ENCODE results near the gene COL17A1. TPM values are rescaled to one million over a fixed set of nuclear protein-coding genes. Genes with fewer than 3 reads are reported as not detected.

Gene COL17A1
- total RNA-seq, 1 experiment from 2014 or later: 41.3 TPM

DNA sequence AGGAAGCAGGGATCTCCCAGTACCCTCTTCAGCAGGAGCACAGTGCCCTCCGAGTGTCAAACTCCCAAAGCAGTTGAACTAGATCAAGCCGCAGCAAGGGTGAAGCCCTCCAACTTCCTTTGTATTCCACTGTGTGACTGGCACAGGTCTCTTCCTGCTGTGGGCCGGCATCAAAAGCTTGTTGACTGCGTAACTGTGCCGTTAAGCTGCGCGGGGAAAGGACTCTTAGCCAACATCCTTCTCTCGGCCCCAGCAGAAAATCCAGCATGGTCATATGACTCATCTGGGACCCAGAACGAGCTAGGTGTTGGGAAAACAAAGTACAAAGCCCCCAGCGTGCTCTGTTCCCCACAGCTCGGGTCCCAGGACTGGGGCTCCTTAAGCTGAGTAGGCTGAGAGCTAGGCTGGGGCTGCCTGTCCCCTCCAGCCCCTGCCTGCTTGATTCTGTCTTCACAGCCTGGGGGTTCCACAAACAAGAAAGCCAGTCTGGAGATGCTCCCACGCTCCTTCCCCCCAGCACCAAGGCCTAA, 52.2 kb downstream of the COL17A1 start:
- no peaks in the 10 kb centered on the region for H3K9me3 ChIP-seq (ENCODE audit: insufficient read depth, low read depth)
- H4K20me1 ChIP-seq (ENCODE audit: insufficient read depth): no peaks in the 10 kb centered on the region
- no peak for TF ChIP-seq EZH2 (IDR thresholded peaks at IDR 0.05; ENCODE audit: low read depth)
- TF ChIP-seq, protein P1, sequence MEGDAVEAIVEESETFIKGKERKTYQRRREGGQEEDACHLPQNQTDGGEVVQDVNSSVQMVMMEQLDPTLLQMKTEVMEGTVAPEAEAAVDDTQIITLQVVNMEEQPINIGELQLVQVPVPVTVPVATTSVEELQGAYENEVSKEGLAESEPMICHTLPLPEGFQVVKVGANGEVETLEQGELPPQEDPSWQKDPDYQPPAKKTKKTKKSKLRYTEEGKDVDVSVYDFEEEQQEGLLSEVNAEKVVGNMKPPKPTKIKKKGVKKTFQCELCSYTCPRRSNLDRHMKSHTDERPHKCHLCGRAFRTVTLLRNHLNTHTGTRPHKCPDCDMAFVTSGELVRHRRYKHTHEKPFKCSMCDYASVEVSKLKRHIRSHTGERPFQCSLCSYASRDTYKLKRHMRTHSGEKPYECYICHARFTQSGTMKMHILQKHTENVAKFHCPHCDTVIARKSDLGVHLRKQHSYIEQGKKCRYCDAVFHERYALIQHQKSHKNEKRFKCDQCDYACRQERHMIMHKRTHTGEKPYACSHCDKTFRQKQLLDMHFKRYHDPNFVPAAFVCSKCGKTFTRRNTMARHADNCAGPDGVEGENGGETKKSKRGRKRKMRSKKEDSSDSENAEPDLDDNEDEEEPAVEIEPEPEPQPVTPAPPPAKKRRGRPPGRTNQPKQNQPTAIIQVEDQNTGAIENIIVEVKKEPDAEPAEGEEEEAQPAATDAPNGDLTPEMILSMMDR (conservative IDR thresholded peaks at IDR 0.05): no peak
- H3K4me2 ChIP-seq: no peak overlapping the region
- POLR2A ChIA-PET (ENCODE audit: unreplicated experiment): no interaction called here
- no peak overlapping the region for H2AFZ ChIP-seq
- no peak overlapping the region for H3K27ac ChIP-seq
- 0 out of 2 replicates have a peak, but pooled peaks cover 4% of the 10 kb centered on the region for H3K36me3 ChIP-seq (ENCODE audit: low read depth)
- H3K27me3 ChIP-seq (ENCODE audit: insufficient read depth, low read depth): no peaks in the 10 kb centered on the region
- intact Hi-C loops (cut with micrococcal nuclease; ENCODE audit: unreplicated experiment): no loop called here
- H3F3A ChIP-seq (ENCODE audit: insufficient read depth, low read depth): no peaks in the 10 kb centered on the region
- H3K9me2 ChIP-seq (ENCODE audit: insufficient read depth): no peaks in the 10 kb centered on the region
- no peaks in the 10 kb centered on the region for H3K4me1 ChIP-seq (replicated peaks; ENCODE audit: insufficient read depth)
- BruUV-seq (replicated peaks): no TSS peak
- no peaks in the 10 kb centered on the region for H3K79me2 ChIP-seq (ENCODE audit: low read depth)
- DNase-seq: no peak
- H3K4me3 ChIP-seq: no peak overlapping the region
- CTCF ChIA-PET: no interaction called here

DNA sequence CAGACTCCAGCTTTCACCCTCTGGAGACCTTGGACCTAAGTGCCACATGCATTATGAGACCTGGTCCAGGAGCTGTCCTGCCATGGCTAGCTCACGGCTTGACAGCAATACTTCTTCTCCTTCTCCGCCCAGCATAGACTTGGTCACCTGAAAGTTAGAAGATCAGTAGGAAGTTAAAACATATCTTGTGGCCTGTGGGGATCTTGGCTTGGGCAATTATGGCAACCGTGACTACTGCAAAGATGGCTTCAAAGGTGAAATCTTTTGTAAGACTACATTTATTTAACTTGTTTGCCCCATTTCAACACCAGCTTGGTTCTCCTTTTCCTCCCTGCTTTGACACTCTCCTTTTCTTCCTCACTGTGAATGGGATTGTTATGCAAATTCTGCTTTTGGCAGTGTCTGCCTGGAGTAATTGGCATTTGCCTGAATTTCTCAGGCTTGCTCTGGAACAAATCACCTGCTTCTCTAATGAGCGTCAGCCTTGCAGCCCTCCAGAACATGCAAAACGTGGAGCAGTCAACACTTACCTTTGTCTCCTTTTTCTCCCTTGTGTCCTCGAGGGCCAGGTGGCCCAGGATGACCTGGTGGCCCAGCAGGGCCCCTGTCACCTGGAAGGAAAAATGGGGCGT, 53.4 kb downstream of the COL17A1 start:
- Histone ChIP-seq H3K9me3 (ENCODE audit: insufficient read depth, low read depth) (no peaks in the 10 kb centered on the region), H3F3A (ENCODE audit: insufficient read depth, low read depth) (no peaks in the 10 kb centered on the region), H3K9me2 (ENCODE audit: insufficient read depth) (no peaks in the 10 kb centered on the region), H3K4me2 (no peak overlapping the region), H4K20me1 (ENCODE audit: insufficient read depth) (no peaks in the 10 kb centered on the region), H3K36me3 (ENCODE audit: low read depth) (0 out of 2 replicates have a peak, but pooled peaks cover 4% of the 10 kb centered on the region), H3K79me2 (ENCODE audit: low read depth) (no peaks in the 10 kb centered on the region), H2AFZ (no peak overlapping the region), H3K4me3 (no peak overlapping the region), H3K27ac (no peak overlapping the region), H3K27me3 (ENCODE audit: insufficient read depth, low read depth) (no peaks in the 10 kb centered on the region), H3K4me1 (replicated peaks; ENCODE audit: insufficient read depth) (no peaks in the 10 kb centered on the region)
- DNase-seq: no peak
- BruUV-seq (replicated peaks): no TSS peak
- intact Hi-C loops (cut with micrococcal nuclease; ENCODE audit: unreplicated experiment): no loop called here
- TF ChIP-seq EZH2 (IDR thresholded peaks at IDR 0.05; ENCODE audit: low read depth): no peak
- TF ChIP-seq, protein P1 (conservative IDR thresholded peaks at IDR 0.05): no peak
- CTCF ChIA-PET: interaction anchor here (0.6 kb wide), 1 partner anchor 146 kb away, joined by 3 read pairs; no protein-coding TSS in a partner anchor
- POLR2A ChIA-PET (ENCODE audit: unreplicated experiment): no interaction called here

DNA sequence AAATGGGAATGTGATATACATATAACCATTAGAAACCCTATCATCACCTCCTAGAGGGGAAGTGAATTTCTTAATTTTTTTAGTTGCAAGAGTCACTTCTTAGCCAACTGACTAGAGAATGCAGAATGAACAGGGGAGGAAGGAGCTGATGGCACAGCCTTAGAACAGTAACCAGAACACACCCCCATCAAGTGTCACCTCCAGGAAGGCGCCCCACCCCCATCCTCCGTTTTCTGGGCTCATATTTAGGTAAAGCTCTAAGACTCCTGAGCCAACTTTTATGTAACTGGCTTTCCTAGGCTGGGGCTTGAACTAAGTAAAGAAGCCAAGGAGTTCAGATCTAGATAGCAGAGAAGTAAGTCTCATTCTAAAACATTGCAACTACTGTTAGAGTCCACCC, 54.0 kb downstream of the COL17A1 start:
- Histone ChIP-seq H3K9me3 (ENCODE audit: insufficient read depth, low read depth) (no peaks in the 10 kb centered on the region), H3K4me3 (no peak overlapping the region), H3K27me3 (ENCODE audit: insufficient read depth, low read depth) (no peaks in the 10 kb centered on the region), H3K27ac (no peak overlapping the region), H3K9me2 (ENCODE audit: insufficient read depth) (no peaks in the 10 kb centered on the region), H3K79me2 (ENCODE audit: low read depth) (no peaks in the 10 kb centered on the region), H3K36me3 (ENCODE audit: low read depth) (0 out of 2 replicates have a peak, but pooled peaks cover 4% of the 10 kb centered on the region), H4K20me1 (ENCODE audit: insufficient read depth) (no peaks in the 10 kb centered on the region), H3K4me1 (replicated peaks; ENCODE audit: insufficient read depth) (no peaks in the 10 kb centered on the region), H3F3A (ENCODE audit: insufficient read depth, low read depth) (no peaks in the 10 kb centered on the region), H3K4me2 (no peak overlapping the region), H2AFZ (no peak overlapping the region)
- intact Hi-C loops (cut with micrococcal nuclease; ENCODE audit: unreplicated experiment): no loop called here
- no peak for DNase-seq
- no peak for TF ChIP-seq EZH2 (IDR thresholded peaks at IDR 0.05; ENCODE audit: low read depth)
- TF ChIP-seq, protein P1 (conservative IDR thresholded peaks at IDR 0.05): no peak
- POLR2A ChIA-PET (ENCODE audit: unreplicated experiment): no interaction called here
- CTCF ChIA-PET: no interaction called here
- BruUV-seq (replicated peaks): no TSS peak

Measured in PC-9 (cell line).